Peyer's patch (tissue), 4 donors: Measurements from ENCODE around the gene PPP4R4. TPM values are rescaled to one million over a fixed set of nuclear protein-coding genes. Genes with fewer than 3 reads are reported as not detected.

Source experiments
- DNase-seq, 3 donors: peaks; one replicate each; pipeline ENCODE4 v3.0.0-alpha.2; 2017 to 2019
- H3K27ac ChIP-seq, 4 donors: fragments of 200-600 bp; sonication (generic); one replicate each; pipeline ENCODE4 v1.5.1; 2016 to 2019
- H3K27me3 ChIP-seq, 2 donors: fragments of 200-600 bp; sonication (generic); one replicate each; pipeline ENCODE4 v1.5.1; 2019
- H3K36me3 ChIP-seq, 3 donors: fragments of 200-600 bp; sonication (generic); one replicate each; pipeline ENCODE4 v1.5.1; 2016 to 2019
- H3K4me1 ChIP-seq, 4 donors: fragments of 200-600 bp; sonication (generic); one replicate each; pipeline ENCODE4 v1.5.1; 2016 to 2019
- H3K4me3 ChIP-seq, 4 donors: fragments of 200-600 bp; sonication (generic); 1 replicate in 3 of 4; 2 replicates in 1 of 4; pipeline ENCODE4 v1.5.1; 2016 to 2019; ENCODE audit warnings: mild to moderate bottlenecking in 1 of 4
- H3K9me3 ChIP-seq, 4 donors: fragments of 200-600 bp; sonication (generic); one replicate each; pipeline ENCODE4 v1.5.1; 2016 to 2019; ENCODE audit warnings: mild to moderate bottlenecking in 1 of 4
- CTCF ChIP-seq, 6 experiments: fragments of 450-650 bp in 4 of 6; fragments of 200-600 bp in 2 of 6; sonication (generic) in 1 of 6; IDR thresholded peaks; one replicate each; pipeline ENCODE4 v1.5.1; 2017 to 2019; ENCODE audit warnings: antibody characterized with exemption in 6 of 6, mild to moderate bottlenecking in 3 of 6, moderate library complexity in 1 of 6
- POLR2A ChIP-seq, 2 donors: fragments of 450-650 bp; IDR thresholded peaks; one replicate each; pipeline ENCODE4 v1.5.1; 2017; ENCODE audit warnings: antibody characterized with exemption in 2 of 2, mild to moderate bottlenecking in 2 of 2, moderate library complexity in 2 of 2
- total RNA-seq, 4 donors: library from RNA; depleted of rRNA; stranded (reverse); fragments of >200 nt; gene quantifications; one replicate each; pipeline ENCODE4 v1.1.0, GENCODE V29; 2016

PPP4R4 gene
- total RNA-seq, 4 donors from 2014 or later, result 2.5 to 5.0 TPM; not detected in 2

DNA sequence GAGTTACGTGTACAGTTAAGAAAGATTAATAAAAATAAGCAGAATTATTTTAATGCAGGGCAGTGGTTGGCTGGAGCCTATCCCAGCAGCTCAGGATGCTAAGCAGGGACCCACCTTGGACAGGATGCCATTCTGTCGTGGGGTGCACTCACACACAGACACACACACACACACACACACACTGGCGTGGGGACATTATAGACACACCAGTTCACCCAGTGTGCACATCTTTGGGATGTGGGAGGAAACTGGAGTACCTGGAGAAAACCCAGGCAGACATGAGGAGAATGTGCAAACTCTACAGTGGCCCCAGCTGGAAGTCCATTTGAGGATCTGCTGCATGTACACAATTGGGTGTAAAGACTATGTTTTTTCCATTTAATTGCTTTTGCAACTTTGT lies 31.9 kb upstream of the PPP4R4 start:
- Histone ChIP-seq H3K4me3 (no peak overlapping the region), H3K4me1 (no peaks in the 10 kb centered on the region), H3K36me3 (no peaks in the 10 kb centered on the region), H3K9me3 (no peaks in the 10 kb centered on the region), H3K27ac (no peak overlapping the region), H3K27me3 (no peaks in the 10 kb centered on the region)
- no peak for DNase-seq
- TF ChIP-seq CTCF (IDR thresholded peaks at IDR 0.05) (no peak), POLR2A (IDR thresholded peaks at IDR 0.05) (no peak)

DNA sequence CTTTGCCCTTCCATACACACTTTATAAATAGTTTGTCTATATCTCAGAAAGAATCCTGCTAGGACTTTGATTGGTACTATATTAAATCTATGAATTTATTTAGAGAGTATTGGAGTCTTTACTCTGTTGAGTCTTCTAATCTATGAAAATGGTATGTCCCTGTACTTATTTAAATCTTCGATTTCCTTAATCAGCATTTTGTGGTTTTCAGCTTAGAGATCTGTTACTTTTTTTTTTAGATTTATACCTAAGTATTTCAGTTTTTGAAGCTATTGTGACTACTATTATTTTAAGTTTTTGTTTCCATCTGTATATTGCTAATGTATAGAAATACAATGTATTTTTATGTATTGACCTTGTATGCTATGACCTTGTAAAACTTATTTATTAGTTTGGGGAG lies 31.3 kb upstream of the PPP4R4 start:
- H3K27me3 ChIP-seq, result no peaks in the 10 kb centered on the region
- no peak overlapping the region for H3K27ac ChIP-seq
- DNase-seq, result no peak
- H3K36me3 ChIP-seq, result no peaks in the 10 kb centered on the region
- no peak overlapping the region for H3K4me3 ChIP-seq
- TF ChIP-seq CTCF (IDR thresholded peaks at IDR 0.05), result no peak
- no peak for TF ChIP-seq POLR2A (IDR thresholded peaks at IDR 0.05)
- no peaks in the 10 kb centered on the region for H3K9me3 ChIP-seq
- H3K4me1 ChIP-seq, result no peaks in the 10 kb centered on the region

DNA sequence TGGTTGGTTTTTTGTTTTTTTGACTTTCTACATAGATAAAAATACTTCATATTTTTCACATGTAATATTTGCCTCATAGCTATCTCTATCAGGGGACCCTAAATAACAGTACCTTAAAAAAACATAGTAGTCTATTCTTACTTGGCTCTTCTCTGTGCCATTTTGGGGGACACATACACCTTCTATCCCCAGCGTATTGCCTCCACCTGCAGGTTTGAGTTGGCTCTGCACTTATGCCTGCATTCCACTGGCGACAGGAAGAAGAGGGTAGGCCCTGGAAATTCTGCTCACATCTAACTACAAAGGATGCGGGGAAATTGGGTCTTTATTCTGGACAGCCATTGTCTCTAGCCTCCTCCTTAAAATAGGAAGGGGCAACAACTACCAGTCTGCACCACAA lies 30.9 kb upstream of the PPP4R4 start:
- Histone ChIP-seq H3K36me3 (no peaks in the 10 kb centered on the region), H3K27me3 (no peaks in the 10 kb centered on the region), H3K4me1 (no peaks in the 10 kb centered on the region), H3K9me3 (no peaks in the 10 kb centered on the region), H3K4me3 (no peak overlapping the region), H3K27ac (no peak overlapping the region)
- TF ChIP-seq CTCF (IDR thresholded peaks at IDR 0.05) (peak in 3 of 6 experiments; percentile 6 to 16 (median 14)), POLR2A (IDR thresholded peaks at IDR 0.05) (no peak)
- DNase-seq, result no peak

- H3K4me3 ChIP-seq, result no peak overlapping the region
- H3K9me3 ChIP-seq, result no peaks in the 10 kb centered on the region
- no peaks in the 10 kb centered on the region for H3K36me3 ChIP-seq
- H3K27me3 ChIP-seq, result no peaks in the 10 kb centered on the region
- no peak overlapping the region for H3K27ac ChIP-seq
- TF ChIP-seq CTCF (IDR thresholded peaks at IDR 0.05) (no peak), POLR2A (IDR thresholded peaks at IDR 0.05) (no peak)
- DNase-seq, result no peak
- H3K4me1 ChIP-seq, result no peaks in the 10 kb centered on the region
These were observed 30.4 kb upstream of the PPP4R4 start for GRCh38 chr14:94143711-94144110.

GRCh38 chr14:94144765-94145164 lies 29.4 kb upstream of the PPP4R4 start:
- no peak overlapping the region for H3K27ac ChIP-seq
- H3K9me3 ChIP-seq, result no peaks in the 10 kb centered on the region
- no peak overlapping the region for H3K4me3 ChIP-seq
- no peak for DNase-seq
- no peaks in the 10 kb centered on the region for H3K4me1 ChIP-seq
- no peaks in the 10 kb centered on the region for H3K27me3 ChIP-seq
- H3K36me3 ChIP-seq, result no peaks in the 10 kb centered on the region
- TF ChIP-seq CTCF (IDR thresholded peaks at IDR 0.05) (no peak), POLR2A (IDR thresholded peaks at IDR 0.05) (no peak)

GRCh38 chr14:94145902-94146527 lies 28.1 kb upstream of the PPP4R4 start:
- TF ChIP-seq CTCF (IDR thresholded peaks at IDR 0.05) (no peak), POLR2A (IDR thresholded peaks at IDR 0.05) (no peak)
- Histone ChIP-seq H3K36me3 (no peaks in the 10 kb centered on the region), H3K9me3 (no peaks in the 10 kb centered on the region), H3K27me3 (no peaks in the 10 kb centered on the region), H3K27ac (no peak overlapping the region), H3K4me1 (no peaks in the 10 kb centered on the region), H3K4me3 (no peak overlapping the region)
- DNase-seq, result no peak
